Cerebellar cortex (tissue), 1 donor: Measurements from ENCODE around the gene TPCN1.

Source experiments
- DNase-seq: peaks from one replicate; pipeline ENCODE4 v3.0.0-alpha.2; 2015; ENCODE audit warnings: low spot score

Gene TPCN1

GRCh38 chr12:113242026-113242418, 20.8 kb downstream of the TPCN1 start:
- peak; percentile 50 for DNase-seq

- no peak for DNase-seq
These were observed 21.3 kb downstream of the TPCN1 start for GRCh38 chr12:113242560-113242959.

- DNase-seq: peak; percentile 95
These were observed 22.8 kb downstream of the TPCN1 start for GRCh38 chr12:113244047-113244460.

- no peak for DNase-seq
These were observed 23.3 kb downstream of the TPCN1 start for GRCh38 chr12:113244478-113244958.

- peak; percentile 71 for DNase-seq
These were observed 24.6 kb downstream of the TPCN1 start for GRCh38 chr12:113245695-113246477.

GRCh38 chr12:113246478-113247122, 25.3 kb downstream of the TPCN1 start:
- no peak for DNase-seq

- DNase-seq: no peak
These were observed 26.1 kb downstream of the TPCN1 start for GRCh38 chr12:113247123-113248050.

GRCh38 chr12:113248051-113248825, 27.0 kb downstream of the TPCN1 start:
- DNase-seq: no peak

GRCh38 chr12:113248842-113249435, 27.7 kb downstream of the TPCN1 start:
- DNase-seq: no peak

GRCh38 chr12:113249546-113249945, 28.3 kb downstream of the TPCN1 start:
- peak; percentile 52 for DNase-seq

GRCh38 chr12:113250045-113250444, 28.8 kb downstream of the TPCN1 start:
- DNase-seq: peak; percentile 70

GRCh38 chr12:113251404-113252070, 30.3 kb downstream of the TPCN1 start:
- no peak for DNase-seq

- no peak for DNase-seq
These were observed 31.2 kb downstream of the TPCN1 start for GRCh38 chr12:113252494-113252893.

GRCh38 chr12:113253532-113254285, 32.4 kb downstream of the TPCN1 start:
- DNase-seq: no peak

- no peak for DNase-seq
These were observed 33.0 kb downstream of the TPCN1 start for GRCh38 chr12:113254298-113254697.

GRCh38 chr12:113257564-113257963, 36.3 kb downstream of the TPCN1 start:
- DNase-seq: no peak

GRCh38 chr12:113260127-113260526, 38.9 kb downstream of the TPCN1 start:
- DNase-seq: peak; percentile 61

- DNase-seq: no peak
These were observed 39.5 kb downstream of the TPCN1 start for GRCh38 chr12:113260636-113261300.

- no peak for DNase-seq
These were observed 40.7 kb downstream of the TPCN1 start for GRCh38 chr12:113261847-113262470.
